Retina (tissue), 1 donor: ENCODE data around the gene DOK3.

ENCODE experiments used
- DNase-seq: peaks from one replicate; pipeline ENCODE4 v3.0.0-alpha.2; 2016

Gene DOK3, protein sequence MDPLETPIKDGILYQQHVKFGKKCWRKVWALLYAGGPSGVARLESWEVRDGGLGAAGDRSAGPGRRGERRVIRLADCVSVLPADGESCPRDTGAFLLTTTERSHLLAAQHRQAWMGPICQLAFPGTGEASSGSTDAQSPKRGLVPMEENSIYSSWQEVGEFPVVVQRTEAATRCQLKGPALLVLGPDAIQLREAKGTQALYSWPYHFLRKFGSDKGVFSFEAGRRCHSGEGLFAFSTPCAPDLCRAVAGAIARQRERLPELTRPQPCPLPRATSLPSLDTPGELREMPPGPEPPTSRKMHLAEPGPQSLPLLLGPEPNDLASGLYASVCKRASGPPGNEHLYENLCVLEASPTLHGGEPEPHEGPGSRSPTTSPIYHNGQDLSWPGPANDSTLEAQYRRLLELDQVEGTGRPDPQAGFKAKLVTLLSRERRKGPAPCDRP

DNA sequence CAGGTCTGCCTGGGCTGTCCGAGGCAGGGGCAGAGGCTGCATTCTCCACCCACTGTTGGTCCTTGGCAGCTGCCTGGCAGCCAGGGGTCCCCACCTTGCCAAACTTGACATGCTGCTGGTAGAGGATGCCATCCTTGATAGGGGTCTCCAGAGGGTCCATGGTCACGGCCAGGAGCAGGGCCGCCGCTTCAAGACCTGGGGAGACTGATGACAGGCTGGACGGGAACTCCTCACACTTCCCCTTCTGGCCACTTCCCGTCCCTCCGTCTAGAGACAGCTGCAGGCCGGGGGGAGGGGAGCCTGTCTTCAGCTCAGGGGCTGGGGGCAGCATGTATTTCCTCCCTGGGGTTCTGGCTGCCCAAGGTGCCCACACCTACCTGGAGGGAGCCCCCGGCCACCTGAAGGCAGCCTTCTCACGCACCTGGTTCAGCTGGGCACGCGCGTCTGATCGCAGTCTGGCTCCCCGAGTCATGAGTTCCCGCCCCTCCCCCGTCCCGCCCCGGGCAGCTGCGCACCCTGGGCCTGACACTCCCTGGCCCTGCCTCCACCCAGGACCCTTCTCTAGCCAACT is at the start of gene DOK3:
DOK3 (minus strand) TSS at position 446 of the 571 bp plus-strand sequence; CDS start at position 160, 286 bp downstream.
- no peak for DNase-seq

DNA sequence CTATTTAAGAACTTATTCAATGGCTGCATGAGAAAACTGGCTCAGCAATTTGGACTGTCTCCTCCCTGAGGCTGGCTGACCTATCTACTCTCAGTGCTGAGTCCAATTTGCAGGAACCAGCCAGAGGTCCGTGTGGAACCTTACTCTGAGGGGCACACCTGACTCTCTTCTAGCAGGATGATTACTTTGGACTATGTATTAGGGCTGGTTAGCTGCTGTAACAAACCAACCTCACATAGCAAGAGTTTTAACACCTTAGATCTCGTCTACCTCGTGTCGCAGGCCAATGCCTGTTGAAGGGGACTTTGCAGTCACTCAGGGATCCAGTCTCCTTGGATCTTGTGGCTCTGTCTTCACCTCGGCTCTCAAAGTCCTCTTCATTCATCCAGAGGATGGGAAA is 48.2 kb upstream of the DOK3 start:
- no peak for DNase-seq

DNA sequence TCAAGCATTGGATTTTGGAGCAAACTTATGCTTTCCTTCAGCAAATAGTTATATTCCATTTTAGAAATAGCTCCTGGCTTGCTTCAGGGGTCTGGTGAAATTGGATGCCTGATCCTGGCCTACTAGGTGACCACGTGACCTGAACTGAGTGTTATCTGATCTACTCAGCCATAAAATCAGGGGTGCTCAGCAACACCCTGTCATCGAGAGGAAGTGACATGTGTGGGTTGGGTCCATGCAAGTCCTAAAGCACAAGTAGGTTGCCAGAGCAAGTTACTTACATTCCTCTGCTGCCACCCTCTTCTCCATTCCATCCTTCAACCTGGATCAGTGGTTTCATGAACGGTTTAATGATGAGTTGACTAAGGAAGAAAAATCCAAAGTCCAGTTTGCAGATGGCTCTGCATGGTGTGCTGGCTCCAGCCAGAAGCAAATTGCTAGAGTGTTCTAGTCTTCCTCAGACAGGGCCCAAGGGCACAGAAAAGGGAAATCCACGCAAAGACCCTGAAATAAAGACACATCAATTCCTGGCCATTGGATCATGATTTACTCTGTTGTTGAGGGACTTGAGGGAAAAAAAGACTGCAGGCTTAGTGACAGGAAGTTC is 47.5 kb upstream of the DOK3 start:
- no peak for DNase-seq

DNA sequence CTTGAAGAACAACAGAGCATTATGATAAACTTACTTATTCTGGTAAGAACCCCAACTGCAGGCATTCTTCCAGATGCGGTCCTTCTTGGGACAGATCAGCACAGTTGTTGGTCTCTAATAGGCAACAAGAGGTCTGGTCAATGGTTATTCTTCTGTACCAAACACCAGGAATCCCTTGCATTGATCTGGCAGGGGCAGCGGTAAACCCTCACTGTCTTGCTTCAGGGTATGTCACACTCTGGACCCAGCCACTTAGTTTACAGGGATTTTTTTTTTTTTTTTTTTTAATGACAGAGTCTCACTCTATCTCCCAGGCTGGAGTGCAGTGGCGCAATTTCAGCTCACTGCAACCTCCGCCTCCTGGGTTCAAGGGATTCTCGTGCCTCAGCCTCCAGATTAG is 46.0 kb upstream of the DOK3 start:
- DNase-seq = no peak

DNA sequence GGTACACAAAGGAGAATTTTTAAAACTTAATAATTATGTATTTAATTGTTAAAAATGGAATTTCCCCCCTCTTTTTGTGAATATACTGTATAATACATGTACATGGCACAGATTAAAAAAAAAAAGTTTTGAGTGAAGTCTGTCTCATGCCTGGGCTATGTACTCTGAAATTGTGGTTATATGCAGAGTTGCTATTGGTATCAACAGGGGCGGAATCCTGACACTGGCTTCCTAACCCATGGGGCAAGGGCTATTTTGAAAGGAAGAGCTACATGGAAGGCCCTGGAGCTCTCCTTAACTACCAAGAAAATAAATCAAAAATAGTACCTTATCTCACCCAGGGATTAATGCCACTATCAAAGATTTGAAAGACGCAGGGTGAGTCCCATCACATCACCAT is 45.6 kb upstream of the DOK3 start:
- DNase-seq = no peak

DNA sequence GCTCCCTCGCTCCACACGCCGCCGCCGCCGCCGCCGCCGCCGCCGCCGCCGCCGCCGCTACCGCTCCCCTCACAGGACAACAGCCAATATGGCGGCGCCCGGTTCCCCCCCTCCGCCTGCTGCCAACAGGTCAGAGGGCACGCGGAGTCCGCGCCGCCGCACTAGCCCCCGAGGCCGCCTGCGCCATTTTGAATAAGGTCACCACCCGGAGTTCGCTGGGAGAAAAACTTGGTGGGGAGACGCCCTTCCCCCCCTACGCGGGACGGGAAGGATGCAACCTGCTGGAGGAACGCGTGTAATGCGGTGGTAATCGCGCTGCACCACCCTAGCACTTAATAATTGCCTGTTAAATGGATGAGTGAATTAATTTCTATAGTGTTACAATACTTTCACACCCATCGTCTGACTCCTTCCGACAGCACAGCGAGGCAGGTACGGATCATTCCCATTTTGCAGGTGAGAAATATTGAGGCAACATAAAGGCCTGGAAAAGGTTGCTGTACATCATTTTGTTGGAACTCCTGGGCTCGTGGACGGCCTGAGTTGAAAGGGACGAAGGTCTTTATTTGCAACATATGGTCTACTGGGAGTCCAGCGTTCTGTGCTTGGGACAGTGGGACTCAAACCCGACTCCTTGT is 45.0 kb upstream of the DOK3 start, which contains the start of gene FAM193B:
FAM193B (minus strand) TSS at position 90 of the 638 bp plus-strand sequence. CDS start 105 bp downstream, outside the sequence.
- peak; percentile 94 for DNase-seq

DNA sequence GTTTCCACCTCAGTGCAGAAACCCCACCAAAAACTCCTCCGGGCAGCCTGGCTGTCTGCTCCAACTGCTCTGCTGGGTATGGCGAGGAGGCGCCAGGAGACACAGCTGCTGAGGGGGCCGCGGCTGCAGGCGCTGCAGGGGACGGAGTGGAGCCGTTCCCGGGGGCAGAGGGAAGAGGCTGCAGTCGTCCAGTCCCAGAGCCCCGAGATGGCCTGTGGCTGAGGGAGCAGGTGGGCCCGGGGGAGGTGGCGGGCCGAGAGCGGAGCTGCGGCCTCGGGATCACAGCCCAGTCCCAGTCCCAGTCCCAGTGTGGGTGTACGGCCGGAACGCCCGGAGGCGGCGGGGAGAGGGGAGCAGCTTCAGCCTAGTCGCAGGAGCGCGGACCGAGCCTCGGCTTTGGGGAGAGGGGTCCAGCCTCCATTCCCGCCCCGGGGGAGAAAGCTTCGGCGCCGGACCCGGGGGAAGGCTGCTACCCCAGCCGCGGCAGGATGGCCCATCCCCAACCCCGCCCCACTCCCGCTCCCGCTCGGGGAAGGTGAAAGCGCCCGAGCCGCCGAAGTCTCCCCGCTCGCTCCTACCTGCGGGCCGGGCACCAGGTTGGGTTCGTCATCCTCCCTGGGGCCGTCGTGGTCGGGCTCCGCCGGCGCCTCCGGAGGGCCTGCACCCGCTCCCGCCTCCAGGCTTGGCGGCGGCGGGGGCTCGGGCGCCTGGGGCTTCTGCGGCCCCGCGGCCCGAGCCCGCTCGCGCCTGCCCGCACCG is 44.2 kb upstream of the DOK3 start:
- DNase-seq = peak; percentile 64

DNA sequence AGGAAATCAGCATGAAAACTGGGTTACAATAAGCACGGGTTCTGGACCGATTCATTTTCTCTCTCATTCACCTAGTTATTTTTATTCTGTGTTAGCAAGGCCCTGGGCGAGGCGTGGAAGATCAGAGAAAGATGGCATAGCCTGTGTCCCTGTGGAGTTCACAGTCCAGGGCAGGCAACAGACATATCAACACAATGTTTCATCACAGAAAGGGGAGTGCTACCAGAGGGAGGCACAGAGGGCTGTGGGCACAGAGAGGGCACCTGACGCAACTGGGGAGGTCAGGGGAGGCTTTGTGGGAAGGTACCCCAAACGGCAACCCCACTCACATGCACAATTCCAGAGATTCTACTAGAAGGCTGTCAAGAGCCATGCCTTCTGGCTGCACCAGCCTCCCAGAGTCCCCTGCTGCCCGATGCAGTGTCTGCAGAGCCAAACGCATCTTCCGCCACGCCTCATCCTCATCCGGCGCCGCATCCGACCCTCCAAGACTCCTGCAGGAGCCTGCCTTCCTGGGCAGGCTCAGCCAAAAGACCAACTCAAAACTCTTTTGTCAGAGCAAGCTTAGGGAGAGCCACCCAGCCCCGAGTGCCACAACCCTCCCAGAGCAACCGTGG is 43.3 kb upstream of the DOK3 start:
- peak; percentile 37 for DNase-seq

DNA sequence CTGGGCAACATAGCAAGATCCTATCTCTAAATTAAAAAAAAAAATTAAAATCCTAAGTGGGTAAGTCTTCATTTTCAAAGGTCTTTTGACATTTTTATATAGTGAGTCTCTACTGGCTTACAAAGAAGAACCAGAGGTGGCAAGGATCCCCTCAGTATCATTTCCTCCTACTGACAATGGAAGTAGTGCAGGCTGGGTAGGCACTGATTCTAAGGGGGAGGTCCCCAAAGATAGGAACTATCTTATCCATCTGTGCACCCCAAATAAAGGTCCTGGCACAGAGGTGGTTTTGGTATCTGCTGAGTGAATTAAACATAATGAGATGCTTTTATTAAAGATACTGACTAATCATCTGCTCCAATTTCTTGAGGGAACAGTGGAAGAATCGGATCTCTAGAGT is 40.5 kb upstream of the DOK3 start:
- DNase-seq = no peak

DNA sequence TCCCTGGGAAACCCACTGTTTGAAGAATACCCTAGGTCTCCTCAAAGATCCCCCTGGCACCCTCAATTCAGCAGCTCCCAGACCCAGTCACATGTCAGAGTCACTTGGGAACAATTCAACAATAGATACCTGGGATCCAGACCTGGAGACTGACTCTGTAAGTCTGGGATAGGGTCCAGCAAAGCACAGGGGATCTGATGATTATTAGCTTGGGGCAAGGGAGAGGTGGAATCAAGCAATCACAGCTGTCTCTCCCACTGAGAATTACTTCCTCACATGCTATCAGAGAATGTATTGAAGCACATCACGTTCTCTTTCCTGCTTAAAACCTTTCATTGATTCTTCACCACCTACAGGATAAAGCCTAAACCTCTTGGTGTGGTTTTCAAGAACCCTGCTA is 38.9 kb upstream of the DOK3 start:
- DNase-seq = no peak

DNA sequence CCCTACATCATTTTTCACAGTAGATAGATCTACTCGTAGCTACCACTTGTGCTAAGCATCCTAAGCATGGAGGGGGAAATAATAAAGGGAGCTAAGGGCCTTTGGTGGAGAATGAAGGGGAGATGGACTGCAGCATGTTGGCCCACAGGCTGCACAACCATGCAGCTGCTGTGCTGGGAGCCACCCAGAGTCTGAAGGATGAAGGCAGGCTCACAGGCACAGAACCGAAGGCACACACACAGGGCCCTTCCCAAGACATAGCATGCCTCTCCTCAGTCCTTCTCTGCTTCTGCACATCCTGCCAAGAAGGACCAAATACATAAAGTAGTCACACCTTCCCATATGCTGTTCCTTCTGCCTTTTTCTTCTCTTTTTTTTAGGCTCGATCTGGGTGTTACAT is 38.1 kb upstream of the DOK3 start:
- DNase-seq = no peak

DNA sequence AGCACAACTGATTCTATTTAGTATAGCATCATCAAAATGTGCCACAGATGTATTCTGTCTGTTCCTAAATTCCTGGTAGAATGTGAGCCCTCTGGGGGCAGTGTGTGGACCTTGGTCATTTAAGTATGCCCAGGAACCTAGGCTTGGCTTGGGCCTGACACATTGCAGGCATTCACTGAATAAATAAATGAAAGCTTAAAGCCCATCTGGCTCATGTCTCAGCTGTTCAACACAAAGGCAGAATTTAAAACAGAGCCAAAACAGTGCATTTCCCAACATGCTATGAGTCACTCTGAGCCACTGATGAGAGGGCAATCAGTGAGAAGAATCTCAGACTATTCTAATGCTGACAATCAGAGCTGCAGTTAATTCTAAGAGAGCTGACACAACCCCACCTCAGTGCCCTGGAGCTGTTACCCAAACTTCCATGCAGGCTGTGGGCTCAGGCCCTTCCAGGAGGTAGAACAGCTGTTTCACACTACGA is 36.7 kb upstream of the DOK3 start:
- DNase-seq = no peak

DNA sequence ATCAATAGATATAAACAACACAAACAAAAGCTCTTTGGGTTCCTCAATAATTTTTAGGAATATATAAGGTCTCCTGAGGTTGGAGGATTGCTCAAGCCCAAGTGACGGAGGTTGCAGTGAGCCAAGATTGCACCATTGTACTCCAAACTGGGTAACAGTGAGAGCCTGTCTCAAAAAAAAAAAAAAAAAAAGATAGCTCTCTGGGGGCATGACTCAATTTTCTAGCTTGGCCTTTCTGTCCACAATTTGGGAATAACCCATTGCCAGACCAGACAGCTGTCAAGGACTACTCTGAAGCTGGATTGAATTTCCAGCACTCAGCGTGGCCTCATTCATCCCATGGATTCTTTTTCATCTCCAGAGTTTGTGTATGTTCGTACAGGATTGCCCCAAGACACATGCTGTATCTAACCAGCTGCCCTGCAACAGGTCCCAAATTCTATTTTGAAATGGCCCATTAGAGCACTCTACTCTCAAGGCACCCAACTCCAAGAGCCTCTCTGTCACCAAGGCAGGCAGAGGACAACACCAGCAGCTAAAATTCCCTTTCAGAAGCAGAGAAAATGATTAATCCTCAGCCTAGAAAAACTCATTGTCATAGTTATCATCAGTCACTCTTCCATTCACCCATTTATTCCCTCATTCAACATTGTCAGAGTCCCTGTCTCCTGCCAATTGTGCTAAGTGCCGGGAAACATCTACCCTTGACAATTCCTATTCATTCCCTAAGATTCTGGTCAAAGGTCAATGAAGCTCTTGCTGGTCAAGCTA is 36.0 kb upstream of the DOK3 start:
- DNase-seq = no peak

DNA sequence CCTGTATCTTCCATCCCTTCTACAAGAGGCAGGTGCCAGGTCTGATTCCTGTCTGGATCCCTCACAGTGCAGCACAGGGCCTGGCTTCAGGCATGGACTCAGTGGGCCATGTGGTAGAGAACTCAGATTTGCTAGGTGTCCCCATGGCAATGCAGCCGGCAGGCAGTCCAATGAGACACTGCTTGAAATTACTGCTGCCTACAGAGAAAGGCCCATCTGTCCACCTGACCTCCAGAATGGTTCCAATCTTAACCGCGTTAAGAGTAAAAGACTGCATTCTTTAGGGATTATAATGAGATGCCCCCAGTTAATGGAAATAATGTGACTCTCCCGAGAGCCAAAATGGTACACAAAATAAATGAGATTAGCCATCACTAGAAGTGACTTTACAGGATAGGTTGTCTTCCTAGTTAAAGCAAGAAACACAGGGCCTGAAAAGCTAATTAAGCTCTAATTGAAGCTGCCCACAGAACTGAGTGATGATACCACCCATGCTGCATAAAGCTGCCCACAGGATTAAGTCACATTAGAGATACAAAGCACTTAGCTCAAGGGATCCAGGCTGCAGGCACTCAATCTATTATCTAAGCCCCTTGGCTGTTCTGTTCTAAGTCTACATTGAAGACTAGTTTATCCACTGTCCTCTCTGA is 33.3 kb upstream of the DOK3 start:
- DNase-seq = peak; percentile 31

DNA sequence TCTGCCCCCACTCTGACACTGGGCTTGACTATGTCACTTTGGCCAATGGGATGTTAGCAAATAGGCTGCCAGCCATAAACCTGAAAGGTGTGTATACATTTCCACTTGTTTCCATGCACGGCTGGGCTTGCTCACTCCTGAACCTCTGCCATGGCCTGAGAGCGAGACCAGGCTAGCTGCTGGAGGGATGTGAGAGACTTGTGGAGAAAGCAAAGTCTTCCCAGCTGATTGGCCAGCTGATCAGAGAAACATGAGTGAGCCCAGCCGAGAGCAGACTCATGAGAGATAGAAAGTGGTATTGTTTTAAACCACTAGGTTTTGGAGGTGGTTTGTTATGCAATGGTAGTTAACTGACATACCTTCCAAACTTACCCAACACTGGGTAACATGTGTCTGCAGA is 30.8 kb upstream of the DOK3 start:
- no peak for DNase-seq

DNA sequence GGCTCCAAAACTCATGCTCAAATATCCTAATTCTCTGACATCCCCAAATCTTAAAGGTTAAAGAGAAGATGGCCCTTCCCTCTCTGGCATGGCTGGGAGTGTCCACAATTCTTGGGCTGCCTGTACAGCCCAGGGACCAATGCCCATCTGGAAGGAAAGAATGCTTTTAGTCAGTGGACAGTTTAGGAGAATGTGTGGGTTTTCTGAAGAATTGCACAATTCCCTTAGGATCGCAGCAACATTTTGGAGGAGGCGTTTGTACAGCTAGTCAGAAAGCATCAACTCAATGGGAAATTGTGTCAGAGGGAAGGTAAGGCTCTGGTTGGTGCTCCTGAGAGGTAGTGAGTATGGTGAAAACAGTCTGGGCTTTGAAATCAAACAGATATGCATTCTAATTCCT is 29.8 kb upstream of the DOK3 start:
- no peak for DNase-seq

DNA sequence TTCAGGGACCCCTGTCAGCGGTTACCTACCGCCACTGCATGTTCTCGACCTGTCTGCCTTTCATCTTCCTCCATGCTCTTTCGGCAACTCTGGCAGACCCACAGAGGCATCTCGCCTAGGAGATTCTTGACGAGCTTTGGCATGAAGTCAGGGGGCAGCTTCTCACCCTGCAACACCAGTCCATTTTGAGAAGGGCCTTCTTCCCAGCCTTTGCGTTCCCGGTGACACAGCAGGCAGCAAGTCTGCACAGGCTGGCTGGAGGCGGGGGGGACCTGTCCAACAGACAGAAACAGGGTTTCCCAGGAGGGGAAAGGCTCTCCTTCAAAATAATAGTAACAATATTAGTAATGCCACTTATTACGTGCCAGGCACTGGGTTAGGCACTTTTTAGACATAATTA is 29.2 kb upstream of the DOK3 start:
- DNase-seq = no peak

DNA sequence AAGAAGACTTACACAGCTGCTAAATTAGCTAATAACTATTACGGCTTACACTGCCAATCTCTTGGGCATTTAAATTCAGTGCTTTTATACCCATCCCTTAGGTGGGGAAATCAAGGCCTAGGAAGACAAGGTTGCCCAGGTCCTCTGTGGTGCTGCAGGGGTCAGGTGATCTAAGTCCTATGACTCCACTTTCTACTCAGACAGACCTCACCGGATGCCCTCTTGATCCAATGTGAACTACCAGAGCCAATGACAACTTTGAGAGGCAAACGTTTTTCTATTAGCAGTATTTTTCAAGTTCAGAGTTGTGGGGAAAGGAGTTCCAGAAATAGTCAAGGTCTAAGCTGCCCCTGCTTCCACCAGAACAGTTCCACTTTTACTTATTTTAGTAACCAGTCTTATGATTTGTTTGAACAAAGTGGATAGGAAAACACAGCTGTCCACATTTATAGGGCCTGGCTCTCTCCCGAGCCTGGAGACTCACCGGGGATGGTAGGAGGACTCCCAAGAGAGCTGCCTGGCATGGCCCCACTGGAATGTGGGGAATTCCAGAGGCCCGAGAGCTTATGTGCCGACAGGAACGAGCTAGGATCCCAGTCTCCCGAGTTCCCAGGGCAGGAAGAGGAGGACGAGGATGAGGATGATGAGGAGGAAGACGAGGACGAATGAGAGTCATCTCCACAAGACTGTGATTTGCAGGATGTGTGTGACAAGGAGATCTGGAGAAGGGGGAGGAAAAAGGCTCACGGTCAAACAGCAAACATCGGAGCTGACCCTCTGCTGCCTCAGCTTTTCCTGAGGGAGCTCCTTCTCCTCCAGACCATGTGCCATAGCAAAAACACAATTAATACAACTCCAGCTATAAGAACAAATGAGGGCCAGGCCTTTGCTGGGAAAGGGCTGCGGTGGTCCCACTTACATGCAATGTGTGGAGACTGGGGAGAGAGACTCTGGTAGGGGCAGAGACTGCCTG is 28.0 kb upstream of the DOK3 start:
- no peak for DNase-seq

DNA sequence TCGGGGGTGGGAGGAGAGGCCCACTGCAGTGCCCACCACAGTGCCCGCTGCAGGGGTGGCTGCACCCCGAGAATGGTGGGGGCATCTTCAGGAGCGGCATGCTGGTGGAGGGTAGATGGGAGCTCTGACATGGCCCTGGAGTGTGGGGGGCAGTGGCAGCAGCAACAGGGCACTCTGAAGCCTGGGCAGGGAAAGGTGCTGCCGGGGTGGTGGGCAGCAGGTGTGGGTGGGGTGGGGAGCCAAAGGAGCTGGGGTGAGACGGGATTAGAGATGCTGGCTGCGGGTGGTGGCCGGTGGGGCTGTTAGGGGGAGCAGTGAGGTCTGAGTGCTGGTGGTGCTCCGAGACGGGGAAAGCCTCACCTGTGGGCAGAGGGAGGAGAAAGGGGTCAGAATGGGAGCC is 26.8 kb upstream of the DOK3 start:
- DNase-seq = no peak

DNA sequence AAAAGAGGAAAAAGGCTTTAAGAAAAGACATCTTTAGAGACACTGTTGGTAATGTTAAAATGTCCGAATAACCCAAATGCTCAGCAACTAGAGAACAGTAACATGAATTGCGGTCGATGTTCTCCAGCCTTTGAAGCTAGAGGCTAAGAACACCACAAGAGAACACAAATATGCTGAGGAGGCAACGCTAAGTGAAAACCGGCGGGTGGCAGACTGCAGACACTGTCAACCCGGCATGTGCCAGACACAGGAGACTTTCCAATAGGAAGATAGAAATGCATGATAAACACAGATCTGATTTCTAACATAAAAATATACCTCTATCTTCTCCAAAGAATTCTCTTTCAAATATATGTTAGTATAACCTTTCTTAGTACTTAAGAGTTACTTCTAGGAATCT is 25.5 kb upstream of the DOK3 start:
- no peak for DNase-seq
